HUES6 (cell line): ENCODE results near the gene ADAP1.

Source experiments
- H3K27ac ChIP-seq: 2 replicates; pipeline ENCODE4 v1.7.0; 2013; ENCODE audit warnings: low read depth, mild to moderate bottlenecking, low read length, inconsistent platforms
- H3K27me3 ChIP-seq: 2 replicates; pipeline ENCODE4 v1.6.1; 2013; ENCODE audit warnings: low read length; ENCODE audit not compliant: control insufficient read depth, insufficient read depth
- H3K36me3 ChIP-seq: 2 replicates; pipeline ENCODE4 v1.6.1; 2013; ENCODE audit warnings: low read length; ENCODE audit not compliant: control insufficient read depth, insufficient read depth
- H3K4me1 ChIP-seq: 2 replicates; pipeline ENCODE4 v1.6.1; 2013; ENCODE audit warnings: low read length; ENCODE audit not compliant: control insufficient read depth, insufficient read depth
- H3K4me3 ChIP-seq: 2 replicates; pipeline ENCODE4 v1.5.1; 2013; ENCODE audit warnings: low read depth, low read length
- H3K9ac ChIP-seq: one replicate; pipeline ENCODE4 v1.6.1; 2013; ENCODE audit warnings: mild to moderate bottlenecking, low read length
- H3K9me3 ChIP-seq: 2 replicates; pipeline ENCODE4 v1.6.1; 2013; ENCODE audit warnings: low read depth, low read length; ENCODE audit not compliant: control insufficient read depth, insufficient read depth

ADAP1 gene

DNA sequence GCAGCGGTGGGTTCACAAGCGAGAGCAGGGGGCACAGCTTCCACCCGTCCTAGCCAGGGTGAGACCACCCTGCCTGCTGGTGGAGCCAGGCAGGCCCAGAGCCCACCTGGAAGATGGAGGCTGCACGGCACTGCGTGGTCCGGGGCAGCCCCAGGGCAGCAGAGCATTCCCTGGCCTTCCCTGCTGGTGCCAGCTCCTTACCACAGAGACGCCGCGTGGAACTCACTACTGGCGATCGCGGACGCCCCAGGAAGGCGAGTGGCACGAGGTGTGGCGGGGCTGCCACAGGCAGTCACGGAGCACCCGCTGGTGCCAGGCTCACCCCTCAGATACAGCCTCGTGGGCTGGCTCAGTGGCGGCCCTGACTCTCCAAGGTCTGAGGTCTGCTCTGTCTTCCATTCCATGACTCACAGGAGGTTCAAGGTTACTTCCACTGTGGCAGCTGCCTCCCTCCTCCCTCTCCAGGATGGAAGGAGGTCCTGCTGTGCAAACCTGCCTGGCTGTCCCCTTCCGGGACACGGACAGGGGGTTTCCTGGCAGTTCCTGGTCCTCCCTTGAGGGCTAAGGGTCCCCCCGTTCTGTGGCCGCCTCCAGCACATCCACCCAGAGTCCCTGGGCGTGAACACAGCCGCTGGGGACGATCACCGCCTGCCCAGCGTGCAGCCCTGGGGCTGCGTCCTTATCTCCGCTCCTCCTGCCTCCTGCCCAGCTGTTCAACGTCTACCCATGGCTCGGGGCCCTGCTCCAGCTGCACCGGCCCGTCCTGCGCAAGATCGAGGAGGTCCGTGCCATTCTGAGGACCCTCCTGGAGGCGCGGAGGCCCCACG lies 31.6 kb upstream of the ADAP1 start:
- Histone ChIP-seq H3K27me3 (no peaks in the 10 kb centered on the region), H3K9me3 (no peaks in the 10 kb centered on the region), H3K36me3 (no peaks in the 10 kb centered on the region), H3K9ac (no peak overlapping the region), H3K4me1 (peaks cover 6% of the 10 kb centered on the region), H3K4me3 (no peak overlapping the region), H3K27ac (no peak overlapping the region)

DNA sequence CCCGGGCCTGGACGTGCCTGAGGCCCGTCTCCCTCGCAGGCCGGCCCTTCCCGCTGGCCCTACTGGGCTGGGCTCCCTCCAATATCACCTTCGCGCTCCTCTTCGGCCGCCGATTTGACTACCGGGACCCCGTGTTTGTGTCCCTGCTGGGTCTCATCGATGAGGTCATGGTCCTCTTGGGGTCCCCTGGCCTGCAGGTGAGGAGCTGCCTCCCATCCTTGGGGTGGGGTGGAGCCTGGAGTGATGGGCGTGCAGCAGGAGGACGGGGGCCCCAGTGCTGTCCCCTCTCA lies 30.6 kb upstream of the ADAP1 start:
- Histone ChIP-seq H3K27me3 (no peaks in the 10 kb centered on the region), H3K9me3 (no peaks in the 10 kb centered on the region), H3K4me1 (peaks cover 6% of the 10 kb centered on the region), H3K9ac (no peak overlapping the region), H3K36me3 (no peaks in the 10 kb centered on the region), H3K4me3 (no peak overlapping the region), H3K27ac (no peak overlapping the region)

DNA sequence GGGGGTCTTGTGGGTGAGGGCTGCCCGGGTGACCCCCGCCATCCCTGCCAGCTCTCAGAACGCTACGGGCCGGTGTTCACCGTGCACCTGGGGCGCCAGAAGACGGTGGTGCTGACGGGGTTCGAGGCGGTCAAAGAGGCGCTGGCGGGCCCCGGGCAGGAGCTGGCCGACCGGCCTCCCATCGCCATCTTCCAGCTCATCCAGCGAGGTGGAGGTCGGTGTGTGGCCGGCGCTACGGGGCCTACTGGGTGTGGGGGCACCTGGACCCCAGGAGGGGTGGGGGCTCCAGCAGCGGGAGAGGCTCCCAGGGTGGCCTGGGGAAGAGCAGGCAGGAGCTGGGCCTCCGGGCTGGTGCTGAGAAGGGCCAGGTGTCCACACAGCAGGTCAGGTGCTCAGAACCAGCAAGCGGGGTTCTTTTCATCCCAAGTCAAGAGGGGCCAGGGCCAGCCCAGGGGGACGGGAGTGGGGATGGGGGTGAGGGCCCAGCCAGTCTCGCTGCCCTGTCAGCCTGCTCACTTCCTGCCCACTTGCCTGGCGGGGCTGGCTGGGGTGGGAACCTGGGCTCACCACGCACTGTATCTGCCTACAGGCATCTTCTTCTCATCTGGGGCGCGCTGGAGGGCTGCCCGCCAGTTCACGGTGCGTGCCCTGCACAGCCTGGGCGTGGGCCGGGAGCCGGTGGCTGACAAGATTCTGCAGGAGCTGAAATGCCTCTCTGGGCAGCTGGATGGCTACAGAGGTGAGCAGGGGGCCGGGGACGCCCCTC lies 30.1 kb upstream of the ADAP1 start:
- H3K36me3 ChIP-seq = no peaks in the 10 kb centered on the region
- no peaks in the 10 kb centered on the region for H3K9me3 ChIP-seq
- no peak overlapping the region for H3K27ac ChIP-seq
- peaks cover 6% of the 10 kb centered on the region for H3K4me1 ChIP-seq
- H3K9ac ChIP-seq = no peak overlapping the region
- H3K27me3 ChIP-seq = no peaks in the 10 kb centered on the region
- H3K4me3 ChIP-seq = no peak overlapping the region

DNA sequence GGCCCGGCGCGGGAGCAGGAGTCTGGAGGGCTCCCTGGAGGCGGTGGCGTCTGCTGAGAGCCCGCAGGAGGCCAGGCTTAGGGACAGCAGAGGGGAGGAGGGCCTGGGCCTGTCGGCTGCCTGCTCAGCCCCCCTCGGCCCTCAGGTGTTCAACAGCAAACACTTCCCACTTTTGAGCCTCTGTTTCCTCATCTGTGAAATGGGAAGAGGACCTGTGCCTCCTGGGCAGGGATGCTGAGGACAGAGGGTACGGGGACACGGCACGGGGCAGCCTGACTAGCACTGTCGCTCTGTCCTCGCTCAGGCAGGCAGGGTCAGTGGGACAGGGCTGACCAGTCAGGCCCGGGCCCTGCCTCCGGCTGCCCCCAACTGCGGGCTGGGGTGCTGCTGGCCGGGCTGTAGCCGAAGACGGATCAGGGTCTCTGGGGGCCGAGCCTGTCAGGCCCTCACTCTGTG lies 29.2 kb upstream of the ADAP1 start:
- Histone ChIP-seq H3K4me1 (peaks cover 3% of the 10 kb centered on the region), H3K27ac (no peak overlapping the region; the same call in 1 of the 2 replicates), H3K4me3 (no peak overlapping the region), H3K27me3 (no peaks in the 10 kb centered on the region), H3K9me3 (no peaks in the 10 kb centered on the region), H3K36me3 (no peaks in the 10 kb centered on the region), H3K9ac (no peak overlapping the region)

DNA sequence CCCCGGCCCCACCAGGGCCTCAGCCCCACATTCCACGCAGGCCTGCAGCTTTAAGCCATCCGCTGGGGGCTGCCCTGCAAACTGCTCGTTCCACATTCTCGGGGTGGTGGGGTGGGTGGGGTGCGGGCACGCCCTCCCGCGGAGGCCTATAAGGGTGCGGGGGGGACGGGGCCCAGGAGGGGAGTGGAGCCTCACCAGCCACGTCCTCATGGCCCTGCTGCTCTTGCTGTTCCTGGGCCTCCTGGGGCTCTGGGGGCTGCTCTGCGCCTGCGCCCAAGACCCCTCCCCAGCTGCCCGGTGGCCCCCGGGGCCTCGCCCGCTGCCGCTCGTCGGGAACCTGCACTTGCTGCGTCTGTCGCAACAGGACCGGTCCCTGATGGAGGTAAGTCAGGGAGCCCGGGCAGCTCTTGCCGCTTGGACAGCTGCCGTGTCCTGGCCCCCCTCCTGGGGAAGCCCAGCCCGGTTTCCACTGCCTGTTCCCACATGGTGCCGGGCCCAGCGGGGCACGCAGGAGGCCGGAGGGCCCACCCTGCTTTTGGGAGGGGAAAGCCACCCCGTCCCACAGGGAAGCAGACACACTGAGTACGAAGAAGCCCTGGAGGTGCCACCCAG lies 28.6 kb upstream of the ADAP1 start, which contains the start of gene CYP2W1:
Gene CYP2W1, plus strand, starts transcription at position 178 of the 612 bp plus-strand sequence. Its CDS starts 31 bp downstream, at position 209.
- Histone ChIP-seq H3K27me3 (no peaks in the 10 kb centered on the region), H3K36me3 (no peaks in the 10 kb centered on the region), H3K9me3 (no peaks in the 10 kb centered on the region), H3K9ac (no peak within 1 kb of the TSS), H3K27ac (no peak within 1 kb of the TSS; the same call in 1 of the 2 replicates), H3K4me1 (no peaks in the 10 kb centered on the region), H3K4me3 (no peak within 1 kb of the TSS)

DNA sequence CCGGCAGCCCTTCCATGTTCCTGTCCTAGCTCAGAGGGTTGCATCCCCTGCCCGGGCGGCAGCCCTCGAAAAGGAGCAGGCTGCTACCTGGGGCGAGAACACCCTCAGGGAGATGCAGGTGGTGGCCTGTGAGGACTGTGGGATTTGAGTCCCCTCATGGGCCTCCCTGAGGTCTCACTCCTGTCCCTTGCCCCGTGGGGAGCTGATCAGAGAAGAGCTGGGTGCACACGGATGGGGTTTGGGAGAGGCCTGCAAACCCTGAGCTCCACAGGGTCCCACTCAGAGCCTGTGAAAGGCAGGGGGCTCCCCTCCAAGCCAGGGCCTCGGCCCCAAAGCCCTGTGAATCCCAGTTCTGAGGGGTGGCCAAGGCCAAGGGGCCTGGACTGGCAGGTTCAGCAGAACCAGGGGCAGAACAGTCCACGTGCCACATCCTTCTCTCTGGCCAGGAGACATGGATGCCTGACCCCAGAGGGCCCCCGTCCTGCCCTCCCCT lies 28.1 kb upstream of the ADAP1 start:
- Histone ChIP-seq H3K27me3 (no peaks in the 10 kb centered on the region), H3K36me3 (no peaks in the 10 kb centered on the region), H3K27ac (no peak overlapping the region), H3K4me3 (no peak overlapping the region), H3K4me1 (no peaks in the 10 kb centered on the region; the same call in 1 of the 2 replicates), H3K9me3 (no peaks in the 10 kb centered on the region), H3K9ac (no peak overlapping the region)

DNA sequence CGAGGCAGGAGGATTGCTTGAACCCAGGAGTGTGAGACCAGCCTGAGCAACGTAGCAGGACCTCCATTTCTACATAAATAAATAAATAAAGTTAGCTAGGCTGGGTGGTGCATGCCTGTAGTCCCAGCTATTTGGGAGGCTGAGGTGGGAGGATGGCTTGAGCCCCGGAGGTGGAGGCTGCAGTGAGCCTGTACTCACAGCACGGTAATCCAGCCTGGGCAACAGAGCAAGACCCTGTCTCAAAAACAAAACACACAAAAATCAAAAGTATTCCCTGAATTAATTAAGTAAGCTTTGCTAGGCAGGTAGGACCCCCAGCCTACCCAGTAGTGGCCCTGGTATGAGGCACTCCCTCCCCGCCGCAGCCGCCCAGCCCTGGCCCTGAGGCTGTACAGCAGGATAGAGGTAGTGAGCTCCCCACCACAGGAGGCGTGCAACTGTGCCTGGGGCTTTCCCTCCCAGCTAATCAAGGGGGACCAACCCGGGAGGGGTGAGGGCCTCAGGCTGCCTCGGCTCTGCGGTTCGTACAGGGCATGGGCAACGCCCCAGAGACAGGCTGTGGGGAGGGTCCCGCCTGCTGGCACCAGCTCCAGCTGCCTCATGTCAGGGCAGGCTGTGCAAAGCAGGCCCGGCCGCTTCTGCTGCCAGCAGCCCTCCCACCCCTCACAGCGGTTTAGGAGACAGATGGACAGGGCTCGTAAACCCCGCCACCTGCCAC lies 27.5 kb upstream of the ADAP1 start:
- H3K27me3 ChIP-seq = no peaks in the 10 kb centered on the region
- H3K36me3 ChIP-seq = no peaks in the 10 kb centered on the region
- no peaks in the 10 kb centered on the region; the same call in 1 of the 2 replicates for H3K4me1 ChIP-seq
- no peak overlapping the region for H3K27ac ChIP-seq
- H3K4me3 ChIP-seq = no peak overlapping the region
- no peaks in the 10 kb centered on the region for H3K9me3 ChIP-seq
- no peak overlapping the region for H3K9ac ChIP-seq

DNA sequence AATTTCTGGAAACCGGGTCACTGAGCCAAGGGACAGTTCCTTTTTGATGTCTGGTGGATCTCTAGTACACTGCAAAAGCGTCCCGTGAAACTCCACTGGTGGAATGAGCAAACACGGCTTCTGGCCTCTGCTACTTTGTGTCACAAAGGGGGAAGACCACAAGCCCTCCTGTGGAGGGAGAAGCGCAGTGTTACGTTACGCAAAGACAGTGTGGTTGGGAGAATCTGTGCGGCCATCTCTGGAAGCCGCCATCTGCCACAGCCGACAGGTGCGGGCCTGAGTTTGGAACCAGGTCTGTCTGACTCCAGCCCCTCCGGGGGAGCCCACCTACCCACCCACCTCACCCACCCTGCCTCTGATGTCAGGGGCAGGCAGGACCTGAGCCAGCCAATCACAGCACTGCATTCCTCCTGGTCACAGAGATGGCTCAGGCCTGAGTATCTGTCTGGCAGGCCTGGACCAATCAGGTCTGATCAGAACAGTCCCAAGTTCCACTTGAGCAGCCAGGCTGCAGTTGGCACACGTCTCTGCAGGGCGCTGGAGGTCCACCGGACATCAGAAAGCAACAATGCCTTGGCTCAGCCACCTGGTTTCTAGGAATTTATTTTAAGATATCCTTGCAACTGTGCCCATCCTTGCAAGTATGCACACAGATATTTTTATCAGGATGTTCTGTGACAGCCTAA lies 25.5 kb upstream of the ADAP1 start:
- no peaks in the 10 kb centered on the region for H3K9me3 ChIP-seq
- H3K27ac ChIP-seq = no peak overlapping the region
- no peak overlapping the region for H3K4me3 ChIP-seq
- H3K4me1 ChIP-seq = peaks cover 3% of the 10 kb centered on the region; the same call in 1 of the 2 replicates
- H3K27me3 ChIP-seq = no peaks in the 10 kb centered on the region
- no peaks in the 10 kb centered on the region for H3K36me3 ChIP-seq
- H3K9ac ChIP-seq = no peak overlapping the region

DNA sequence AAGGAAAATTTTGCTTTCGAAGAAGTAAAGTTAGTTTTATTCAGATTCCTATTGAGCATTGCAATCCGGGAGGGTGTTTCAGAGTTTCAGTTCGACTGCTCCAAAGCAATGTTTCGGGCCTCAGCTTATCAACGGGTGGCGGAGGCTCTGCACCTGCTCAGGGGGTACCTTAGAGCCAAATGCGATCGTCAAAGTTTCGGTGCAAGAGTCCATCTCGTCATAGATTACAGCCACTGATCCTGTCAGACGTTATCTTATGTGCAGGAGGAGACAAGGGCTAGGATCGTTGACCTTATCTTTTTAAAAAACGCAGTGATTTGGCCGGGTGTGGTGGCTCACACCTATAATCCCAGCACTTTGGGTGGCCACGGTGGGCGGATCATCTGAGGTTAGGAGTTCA lies 24.7 kb upstream of the ADAP1 start:
- H3K27ac ChIP-seq = no peak overlapping the region
- peaks cover 6% of the 10 kb centered on the region; the same call in 1 of the 2 replicates for H3K4me1 ChIP-seq
- H3K9me3 ChIP-seq = no peaks in the 10 kb centered on the region
- H3K4me3 ChIP-seq = no peak overlapping the region
- H3K9ac ChIP-seq = no peak overlapping the region
- no peaks in the 10 kb centered on the region for H3K36me3 ChIP-seq
- H3K27me3 ChIP-seq = no peaks in the 10 kb centered on the region

DNA sequence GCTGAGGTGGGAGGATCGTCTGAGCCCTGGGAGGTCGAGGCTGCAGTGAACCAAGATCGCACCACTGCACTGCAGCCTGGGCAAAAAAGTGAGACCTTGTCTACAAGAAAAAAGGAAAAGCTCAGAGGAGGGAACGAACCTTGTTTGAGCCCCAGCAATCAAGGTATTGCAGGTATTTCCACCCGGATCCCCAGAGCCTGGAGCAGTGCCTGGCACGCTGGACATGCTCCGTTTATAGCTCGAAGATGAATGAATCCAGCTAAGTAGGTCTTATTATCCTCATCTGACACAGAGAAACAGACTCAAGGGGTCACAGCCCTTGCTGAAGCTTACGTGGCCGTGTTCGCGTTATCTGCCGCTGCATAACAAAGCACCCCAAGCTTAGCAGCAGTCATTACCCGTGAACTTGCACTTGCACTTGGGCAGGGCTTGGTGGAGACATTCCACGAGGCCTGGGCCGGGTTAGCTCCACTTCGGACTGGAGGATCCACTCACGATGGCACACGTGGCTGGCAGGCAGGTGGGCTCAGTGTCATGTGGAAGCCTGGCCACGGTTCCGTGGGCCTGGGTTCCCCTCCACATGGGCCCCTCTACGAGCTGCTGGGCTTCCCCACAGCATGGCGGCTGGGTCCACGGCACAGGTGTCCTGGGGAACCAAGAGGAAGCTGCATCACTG lies 24.1 kb upstream of the ADAP1 start:
- no peak overlapping the region for H3K27ac ChIP-seq
- no peak overlapping the region for H3K9ac ChIP-seq
- H3K9me3 ChIP-seq = no peaks in the 10 kb centered on the region
- no peak overlapping the region for H3K4me3 ChIP-seq
- H3K36me3 ChIP-seq = no peaks in the 10 kb centered on the region
- no peaks in the 10 kb centered on the region for H3K27me3 ChIP-seq
- peaks cover 7% of the 10 kb centered on the region; the same call in 1 of the 2 replicates for H3K4me1 ChIP-seq
